ENCODE data around the gene VPS54.

The VPS54 gene

DNA sequence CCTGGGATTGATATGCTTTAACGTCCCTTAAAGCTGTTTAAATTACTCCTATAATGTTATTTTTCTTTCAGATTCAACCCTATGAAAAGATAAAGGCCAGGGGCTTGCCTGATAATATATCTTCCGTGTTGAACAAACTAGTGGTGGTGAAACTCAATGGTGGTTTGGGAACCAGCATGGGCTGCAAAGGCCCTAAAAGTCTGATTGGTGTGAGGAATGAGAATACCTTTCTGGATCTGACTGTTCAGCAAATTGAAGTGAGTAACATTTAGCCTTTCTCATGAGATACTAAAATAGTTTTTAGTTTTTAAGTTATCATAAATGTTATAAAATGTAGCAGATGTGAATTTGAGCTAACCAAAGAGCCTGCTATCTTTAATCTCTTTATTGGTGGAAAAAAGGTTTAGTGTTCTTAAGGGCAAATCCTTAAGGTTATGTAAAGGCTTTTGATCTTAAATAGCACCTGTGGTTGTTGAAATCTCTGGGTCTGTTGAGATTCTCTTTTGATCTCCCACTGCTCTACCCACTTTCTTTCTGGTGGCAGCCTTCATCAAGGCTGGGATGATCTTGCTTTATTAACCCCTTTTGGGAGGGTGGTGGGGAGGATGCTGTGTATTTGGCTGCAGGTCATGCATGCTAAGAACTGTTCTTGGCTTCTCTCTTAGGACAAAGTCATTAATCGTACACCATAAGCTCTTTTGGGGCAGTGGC is 136.7 kb downstream of the VPS54 start:
- no peak overlapping the region for H3K27ac ChIP-seq

GRCh38 chr2:63881205-63881604 is 138.0 kb downstream of the VPS54 start:
- H3K27ac ChIP-seq: no peak overlapping the region
- TF ChIP-seq, protein P1, sequence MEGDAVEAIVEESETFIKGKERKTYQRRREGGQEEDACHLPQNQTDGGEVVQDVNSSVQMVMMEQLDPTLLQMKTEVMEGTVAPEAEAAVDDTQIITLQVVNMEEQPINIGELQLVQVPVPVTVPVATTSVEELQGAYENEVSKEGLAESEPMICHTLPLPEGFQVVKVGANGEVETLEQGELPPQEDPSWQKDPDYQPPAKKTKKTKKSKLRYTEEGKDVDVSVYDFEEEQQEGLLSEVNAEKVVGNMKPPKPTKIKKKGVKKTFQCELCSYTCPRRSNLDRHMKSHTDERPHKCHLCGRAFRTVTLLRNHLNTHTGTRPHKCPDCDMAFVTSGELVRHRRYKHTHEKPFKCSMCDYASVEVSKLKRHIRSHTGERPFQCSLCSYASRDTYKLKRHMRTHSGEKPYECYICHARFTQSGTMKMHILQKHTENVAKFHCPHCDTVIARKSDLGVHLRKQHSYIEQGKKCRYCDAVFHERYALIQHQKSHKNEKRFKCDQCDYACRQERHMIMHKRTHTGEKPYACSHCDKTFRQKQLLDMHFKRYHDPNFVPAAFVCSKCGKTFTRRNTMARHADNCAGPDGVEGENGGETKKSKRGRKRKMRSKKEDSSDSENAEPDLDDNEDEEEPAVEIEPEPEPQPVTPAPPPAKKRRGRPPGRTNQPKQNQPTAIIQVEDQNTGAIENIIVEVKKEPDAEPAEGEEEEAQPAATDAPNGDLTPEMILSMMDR (IDR thresholded peaks at IDR 0.05): no peak
- TF ChIP-seq ZFX (IDR thresholded peaks at IDR 0.05; ENCODE audit: borderline replicate concordance): no peak

More for the DNA sequence above, 136.7 kb downstream of the VPS54 start:
- TF ChIP-seq, protein P1 (IDR thresholded peaks at IDR 0.05): no peak
- no peak for TF ChIP-seq ZFX (IDR thresholded peaks at IDR 0.05; ENCODE audit: borderline replicate concordance)

DNA sequence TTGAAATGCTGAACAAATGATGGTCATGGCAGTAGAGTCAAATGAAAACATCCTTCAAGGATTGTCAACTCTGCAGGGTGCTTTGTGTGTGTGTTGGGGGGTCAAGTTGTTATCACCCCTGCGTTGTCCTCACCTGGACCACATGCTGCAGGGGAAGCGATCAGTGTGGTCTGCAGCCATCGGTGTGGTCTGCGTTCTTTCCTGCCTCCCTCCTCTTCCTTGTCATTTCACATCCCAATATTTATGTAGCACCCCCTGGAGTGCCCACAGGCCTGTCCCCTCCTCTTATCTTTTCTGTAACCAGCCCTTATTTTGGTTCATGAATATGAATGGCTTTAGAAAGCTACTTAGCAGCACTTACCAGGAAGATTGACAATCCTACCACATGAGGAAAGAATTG is 138.6 kb downstream of the VPS54 start:
- no peak overlapping the region for H3K27ac ChIP-seq
- no peak for TF ChIP-seq ZFX (IDR thresholded peaks at IDR 0.05; ENCODE audit: borderline replicate concordance)
- TF ChIP-seq, protein P1 (IDR thresholded peaks at IDR 0.05): no peak

GRCh38 chr2:63879876-63880433 is 139.3 kb downstream of the VPS54 start:
- TF ChIP-seq ZFX (IDR thresholded peaks at IDR 0.05; ENCODE audit: borderline replicate concordance): no peak
- TF ChIP-seq, protein P1 (IDR thresholded peaks at IDR 0.05): no peak
- no peak overlapping the region for H3K27ac ChIP-seq

GRCh38 chr2:63878486-63878885 is 140.7 kb downstream of the VPS54 start:
- TF ChIP-seq ZFX (IDR thresholded peaks at IDR 0.05; ENCODE audit: borderline replicate concordance): no peak
- TF ChIP-seq, protein P1 (IDR thresholded peaks at IDR 0.05): no peak
- no peak overlapping the region for H3K27ac ChIP-seq

DNA sequence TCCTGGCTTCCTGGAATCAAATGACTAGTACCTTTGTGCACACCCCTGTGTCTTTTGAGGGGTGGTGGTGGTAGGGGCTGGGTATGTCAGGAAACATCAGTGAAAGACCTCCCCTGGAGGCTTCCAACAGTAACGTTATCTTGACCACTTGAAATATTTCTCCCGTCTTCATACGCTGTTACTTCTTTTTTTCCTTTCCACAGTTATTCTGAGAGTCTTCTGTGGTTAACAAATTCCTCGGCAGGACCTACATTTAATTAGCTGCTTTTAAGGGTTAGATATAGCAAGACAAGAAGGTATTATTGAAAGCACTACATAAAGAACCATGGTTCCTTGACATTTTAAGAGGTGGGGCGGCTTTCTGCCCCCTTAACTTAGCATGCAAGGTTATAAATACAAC is 142.9 kb downstream of the VPS54 start:
- TF ChIP-seq, protein P1 (IDR thresholded peaks at IDR 0.05): no peak
- no peak for TF ChIP-seq ZFX (IDR thresholded peaks at IDR 0.05; ENCODE audit: borderline replicate concordance)
- no peak overlapping the region for H3K27ac ChIP-seq

- no peak overlapping the region for H3K27ac ChIP-seq
- no peak for TF ChIP-seq ZFX (IDR thresholded peaks at IDR 0.05; ENCODE audit: borderline replicate concordance)
- TF ChIP-seq, protein P1 (IDR thresholded peaks at IDR 0.05): no peak
Observed at GRCh38 chr2:63875559-63876245, 143.5 kb downstream of the VPS54 start.
